Erythroblast (primary cell): Measurements from ENCODE around the gene ZBTB47.

ENCODE experiments used
- GATA1 ChIP-seq: IDR thresholded peaks from 2 replicates; pipeline ENCODE4 v1.6.1; 2011; ENCODE audit warnings: low read depth, mild to moderate bottlenecking, control low read depth, low read length, moderate library complexity
- POLR2A ChIP-seq: IDR thresholded peaks from 2 replicates; pipeline ENCODE4 v1.6.1; 2011; ENCODE audit warnings: mild to moderate bottlenecking, low read length

- TF ChIP-seq POLR2A (no peak), GATA1 (no peak)
Observed at GRCh38 chr3:42670051-42670576, 16.6 kb downstream of the ZBTB47 start.
